ENCODE results near the gene NXN.
"Not testable (repeated sequence)": the region's sequence is repeated elsewhere in the genome, so short reads cannot be mapped to it uniquely, and the experiment has no call there.

DNA sequence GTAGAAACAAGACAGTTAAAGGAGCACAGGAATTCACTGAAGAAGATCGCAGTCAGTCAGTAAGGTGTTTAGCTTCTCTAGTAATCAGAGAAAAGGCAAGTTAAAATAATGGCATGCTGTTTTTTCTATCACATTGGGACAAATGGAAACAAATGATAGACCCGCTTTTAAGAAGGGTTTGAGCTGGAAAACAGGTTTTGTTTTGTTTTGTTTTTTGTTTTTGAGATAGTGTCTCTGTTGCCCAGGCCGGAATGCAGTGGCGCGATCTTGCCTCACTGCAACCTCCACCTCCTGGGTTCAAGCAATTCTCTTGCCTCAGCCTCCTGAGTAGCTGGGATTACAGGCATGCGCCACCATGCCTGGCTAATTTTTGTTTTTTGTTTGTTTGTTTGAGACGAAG lies 193.7 kb downstream of the NXN start:
- TF ChIP-seq CTCF (conservative IDR thresholded peaks at IDR 0.05); ZFX (IDR thresholded peaks at IDR 0.05): not testable (repeated sequence)

Data from C4-2B (cell line).